HEK293T (cell line): Measurements from ENCODE around the gene CTIF.

ENCODE experiments used
- CTCF ChIA-PET: fragments of 350-600 bp; formaldehyde crosslinking; extraction: SDS; loops from one replicate; lab custom pipeline; 2021; ENCODE audit warnings: antibody characterized with exemption, inconsistent platforms; lab: Yijun Ruan, JAX
- POLR2A ChIA-PET: fragments of 350-600 bp; formaldehyde crosslinking; extraction: SDS; loops from one replicate; lab custom pipeline; 2020; ENCODE audit warnings: antibody characterized with exemption, inconsistent platforms; lab: Yijun Ruan, JAX
- DNase-seq: peaks from one replicate; pipeline ENCODE4 v3.0.0; 2012; ENCODE audit warnings: mixed read lengths; ENCODE audit errors: extremely low spot score
- ARNT ChIP-seq: fragments of 450-650 bp; IDR thresholded peaks from 2 replicates; pipeline ENCODE4 v1.6.1; 2017; ENCODE audit warnings: mild to moderate bottlenecking
- BHLHE40 ChIP-seq: fragments of 450-650 bp; IDR thresholded peaks from 2 replicates; pipeline ENCODE4 v1.6.1; 2016; ENCODE audit warnings: mild to moderate bottlenecking, moderate library complexity, borderline replicate concordance
- CTBP1 ChIP-seq: fragments of 450-650 bp; IDR thresholded peaks from 2 replicates; pipeline ENCODE4 v1.6.1; 2016; ENCODE audit warnings: borderline replicate concordance
- ELF4 ChIP-seq: fragments of 450-650 bp; IDR thresholded peaks from 2 replicates; pipeline ENCODE4 v1.6.1; 2017; ENCODE audit warnings: antibody characterized with exemption
- FOXA1 ChIP-seq: fragments of 450-650 bp; IDR thresholded peaks from 2 replicates; pipeline ENCODE4 v1.6.1; 2016; ENCODE audit warnings: mild to moderate bottlenecking
- FOXK2 ChIP-seq: fragments of 450-650 bp; IDR thresholded peaks from 2 replicates; pipeline ENCODE4 v1.6.1; 2016; ENCODE audit warnings: mild to moderate bottlenecking
- FOXM1 ChIP-seq: fragments of 450-650 bp; IDR thresholded peaks from 2 replicates; pipeline ENCODE4 v1.6.1; 2017; ENCODE audit warnings: mild to moderate bottlenecking, borderline replicate concordance
- HDGF ChIP-seq: fragments of 450-650 bp; IDR thresholded peaks from 2 replicates; pipeline ENCODE4 v1.6.1; 2017; ENCODE audit warnings: antibody characterized with exemption, borderline replicate concordance
- L3MBTL2 ChIP-seq: fragments of 450-650 bp; conservative IDR thresholded peaks from 2 replicates; pipeline ENCODE4 v1.6.1; 2016; ENCODE audit warnings: mild to moderate bottlenecking
- LEF1 ChIP-seq: fragments of 450-650 bp; IDR thresholded peaks from 2 replicates; pipeline ENCODE4 v1.6.1; 2017; ENCODE audit warnings: mild to moderate bottlenecking, borderline replicate concordance
- NFRKB ChIP-seq: fragments of 450-650 bp; IDR thresholded peaks from 2 replicates; pipeline ENCODE4 v1.6.1; 2016; ENCODE audit warnings: mild to moderate bottlenecking, moderate library complexity
- PKNOX1 ChIP-seq: fragments of 450-650 bp; IDR thresholded peaks from 2 replicates; pipeline ENCODE4 v1.6.1; 2016
- SP1 ChIP-seq: fragments of 450-650 bp; IDR thresholded peaks from 2 replicates; pipeline ENCODE4 v1.6.1; 2017
- SUZ12 ChIP-seq: fragments of 450-650 bp; IDR thresholded peaks from 2 replicates; pipeline ENCODE4 v1.6.1; 2016; ENCODE audit warnings: mild to moderate bottlenecking
- TARDBP ChIP-seq: fragments of 450-650 bp; IDR thresholded peaks from 2 replicates; pipeline ENCODE4 v1.6.1; 2016
- ZNF384 ChIP-seq: fragments of 450-650 bp; IDR thresholded peaks from 2 replicates; pipeline ENCODE4 v1.6.1; 2016

Gene CTIF

GRCh38 chr18:48803951-48804855 lies 265.4 kb downstream of the CTIF start:
- ChIA-PET CTCF (no interaction called here), POLR2A (no interaction called here)
- DNase-seq = no peak
- no peak for TF ChIP-seq ELF4
- no peak for TF ChIP-seq ARNT
- no peak for TF ChIP-seq FOXA1
- TF ChIP-seq CTBP1 = no peak
- TF ChIP-seq LEF1 = no peak
- no peak for TF ChIP-seq TARDBP
- no peak for TF ChIP-seq SUZ12
- no peak for TF ChIP-seq BHLHE40

GRCh38 chr18:48804856-48805610 lies 266.2 kb downstream of the CTIF start:
- CTCF ChIA-PET = interaction anchor here (0.6 kb wide), 1 partner anchor 436 kb away, joined by 6 read pairs; no protein-coding TSS in a partner anchor
- POLR2A ChIA-PET = no interaction called here
- no peak for TF ChIP-seq CTBP1
- no peak for DNase-seq

GRCh38 chr18:48805826-48806535 lies 267.1 kb downstream of the CTIF start:
- DNase-seq = no peak
- TF ChIP-seq FOXM1 = no peak
- TF ChIP-seq FOXA1 = no peak
- TF ChIP-seq HDGF = no peak
- no peak for TF ChIP-seq L3MBTL2
- TF ChIP-seq FOXK2 = no peak
- no peak for TF ChIP-seq LEF1
- TF ChIP-seq ELF4 = no peak
- ChIA-PET CTCF (interaction anchor here (0.6 kb wide), 1 partner anchor 435 kb away, joined by 6 read pairs; no protein-coding TSS in a partner anchor), POLR2A (no interaction called here)

GRCh38 chr18:48806551-48807261 lies 267.9 kb downstream of the CTIF start:
- ChIA-PET CTCF (no interaction called here), POLR2A (interaction anchor here (0.6 kb wide), 1 partner anchor 23 kb away, joined by 3 read pairs; no protein-coding TSS in a partner anchor)
- TF ChIP-seq FOXK2 (no peak), HDGF (no peak)
- DNase-seq = no peak

GRCh38 chr18:48808476-48808875 lies 269.6 kb downstream of the CTIF start:
- CTCF ChIA-PET = no interaction called here
- no peak for DNase-seq
- TF ChIP-seq LEF1 = no peak
- TF ChIP-seq FOXA1 = no peak
- TF ChIP-seq HDGF = no peak
- POLR2A ChIA-PET = no interaction called here

GRCh38 chr18:48809365-48809764 lies 270.5 kb downstream of the CTIF start:
- CTCF ChIA-PET = no interaction called here
- DNase-seq = no peak
- POLR2A ChIA-PET = no interaction called here
- TF ChIP-seq LEF1 = no peak
- no peak for TF ChIP-seq TARDBP
- no peak for TF ChIP-seq SUZ12
- TF ChIP-seq BHLHE40 = no peak
- no peak for TF ChIP-seq ELF4
- TF ChIP-seq ARNT = no peak
- no peak for TF ChIP-seq FOXK2
- no peak for TF ChIP-seq PKNOX1
- TF ChIP-seq SP1 = no peak

GRCh38 chr18:48810805-48811204 lies 272.0 kb downstream of the CTIF start:
- ChIA-PET POLR2A (no interaction called here), CTCF (no interaction called here)
- DNase-seq = no peak
- TF ChIP-seq TARDBP = no peak
- no peak for TF ChIP-seq ZNF384
- TF ChIP-seq L3MBTL2 = no peak
- no peak for TF ChIP-seq SP1
- no peak for TF ChIP-seq SUZ12
- TF ChIP-seq BHLHE40 = no peak
- no peak for TF ChIP-seq HDGF
- TF ChIP-seq LEF1 = no peak
- no peak for TF ChIP-seq FOXM1
- TF ChIP-seq PKNOX1 = no peak
- TF ChIP-seq FOXA1 = no peak
- TF ChIP-seq NFRKB = no peak
- no peak for TF ChIP-seq FOXK2
- no peak for TF ChIP-seq ARNT
- TF ChIP-seq CTBP1 = no peak
- no peak for TF ChIP-seq ELF4
